HEK293 (cell line): ENCODE data around the gene AP1G2.
A peak's percentile ranks its signal among the peaks of the same experiment; 100 is the strongest.

Experiments used
- CTCF ChIA-PET: fragments of 350-600 bp; formaldehyde crosslinking; extraction: SDS; loops from one replicate; lab custom pipeline; 2021; ENCODE audit warnings: antibody characterized with exemption; lab: Yijun Ruan, JAX
- POLR2A ChIA-PET: fragments of 300-600 bp; formaldehyde crosslinking; extraction: SDS; loops from one replicate; lab custom pipeline; 2020; ENCODE audit warnings: antibody characterized with exemption, inconsistent platforms; lab: Yijun Ruan, JAX
- H3K27ac ChIP-seq: fragments of 200-500 bp; sonication (Bioruptor generic); 2 replicates; pipeline ENCODE4 v1.5.1; 2014; ENCODE audit warnings: low read depth, low read length, control low read depth, inconsistent platforms; ENCODE audit errors: extremely low read depth
- H3K36me3 ChIP-seq, 2 experiments: fragments of 200-500 bp in 1 of 2; sonication (Bioruptor generic) in 1 of 2; 1 replicate in 1 of 2; 2 replicates in 1 of 2; pipeline ENCODE4 v1.5.1; 2014 to 2017; ENCODE audit warnings: inconsistent platforms in 2 of 2, low read length in 2 of 2; ENCODE audit not compliant: control insufficient read depth in 2 of 2, insufficient read depth in 1 of 2
- H3K4me1 ChIP-seq: fragments of 200-500 bp; sonication (Bioruptor generic); 2 replicates; pipeline ENCODE4 v1.5.1; 2014; ENCODE audit warnings: mild to moderate bottlenecking, low read length, inconsistent platforms; ENCODE audit not compliant: control insufficient read depth, insufficient read depth
- H3K4me3 ChIP-seq: 2 replicates; pipeline ENCODE4 v1.5.1; 2011; ENCODE audit warnings: low read depth, mild to moderate bottlenecking, control low read depth, low read length, moderate library complexity
- H3K9me3 ChIP-seq: fragments of 200-500 bp; sonication (Bioruptor generic); 2 replicates; pipeline ENCODE4 v1.5.1; 2014; ENCODE audit warnings: low read depth, low read length, inconsistent platforms; ENCODE audit not compliant: control insufficient read depth, insufficient read depth
- IKZF3 ChIP-seq: fragments of 450-650 bp; IDR thresholded peaks from 2 replicates; pipeline ENCODE4 v1.5.0; 2018; ENCODE audit warnings: missing biosample characterization, mild to moderate bottlenecking, missing genetic modification characterization, moderate library complexity
- MEIS1 ChIP-seq: sonication (generic); formaldehyde crosslinking; IDR thresholded peaks from 2 replicates; pipeline ENCODE4 v1.8.1; 2022; ENCODE audit warnings: missing genetic modification reagents, mild to moderate bottlenecking, borderline replicate concordance
- PRDM10 ChIP-seq: fragments of 450-650 bp; formaldehyde crosslinking; IDR thresholded peaks from 2 replicates; pipeline ENCODE4 v1.5.1; 2016; ENCODE audit warnings: missing biosample characterization, missing genetic modification characterization
- REPIN1 ChIP-seq: fragments of 450-650 bp; formaldehyde crosslinking; IDR thresholded peaks from 2 replicates; pipeline ENCODE4 v1.5.1; 2017; ENCODE audit warnings: missing biosample characterization, missing genetic modification characterization, low read depth
- SP3 ChIP-seq: fragments of 450-650 bp; formaldehyde crosslinking; IDR thresholded peaks from 2 replicates; pipeline ENCODE4 v1.5.1; 2016; ENCODE audit warnings: missing biosample characterization, missing genetic modification characterization
- TCF7L2 ChIP-seq: IDR thresholded peaks from 2 replicates; pipeline ENCODE4 v1.6.1; 2011; ENCODE audit warnings: low read depth, mild to moderate bottlenecking, inconsistent platforms, low read length, moderate library complexity, borderline replicate concordance
- ZBTB44 ChIP-seq: fragments of 450-650 bp; IDR thresholded peaks from 2 replicates; pipeline ENCODE4 v1.5.1; 2018; ENCODE audit warnings: missing biosample characterization, mild to moderate bottlenecking, missing genetic modification characterization
- ZBTB48 ChIP-seq: fragments of 450-650 bp; formaldehyde crosslinking; IDR thresholded peaks from 2 replicates; pipeline ENCODE4 v1.5.1; 2016; ENCODE audit warnings: missing biosample characterization, missing genetic modification characterization
- ZBTB8A ChIP-seq: fragments of 450-650 bp; formaldehyde crosslinking; IDR thresholded peaks from 2 replicates; pipeline ENCODE4 v1.5.1; 2016; ENCODE audit warnings: missing biosample characterization, missing genetic modification characterization
- ZNF112 ChIP-seq: fragments of 450-650 bp; formaldehyde crosslinking; IDR thresholded peaks from 2 replicates; pipeline ENCODE4 v1.5.0; 2017; ENCODE audit warnings: missing biosample characterization, missing genetic modification characterization
- ZNF132 ChIP-seq: fragments of 450-650 bp; formaldehyde crosslinking; IDR thresholded peaks from 2 replicates; pipeline ENCODE4 v1.5.1; 2017; ENCODE audit warnings: missing biosample characterization, missing genetic modification characterization, borderline replicate concordance
- ZNF366 ChIP-seq: fragments of 450-650 bp; formaldehyde crosslinking; conservative IDR thresholded peaks from 2 replicates; pipeline ENCODE4 v1.5.1; 2016; ENCODE audit warnings: missing biosample characterization, missing genetic modification characterization
- ZNF423 ChIP-seq: fragments of 450-650 bp; formaldehyde crosslinking; IDR thresholded peaks from 2 replicates; pipeline ENCODE4 v1.5.1; 2016; ENCODE audit warnings: missing biosample characterization, missing genetic modification characterization
- ZNF513 ChIP-seq: fragments of 450-650 bp; IDR thresholded peaks from 2 replicates; pipeline ENCODE4 v1.5.1; 2018; ENCODE audit warnings: missing biosample characterization, missing genetic modification characterization
- ZNF544 ChIP-seq: fragments of 450-650 bp; formaldehyde crosslinking; IDR thresholded peaks from 2 replicates; pipeline ENCODE4 v1.5.0; 2017; ENCODE audit warnings: missing biosample characterization, missing genetic modification characterization
- ZNF560 ChIP-seq: fragments of 450-650 bp; formaldehyde crosslinking; IDR thresholded peaks from 2 replicates; pipeline ENCODE4 v1.5.1; 2017; ENCODE audit warnings: missing biosample characterization, missing genetic modification characterization, borderline replicate concordance
- ZNF585B ChIP-seq: fragments of 450-650 bp; formaldehyde crosslinking; IDR thresholded peaks from 2 replicates; pipeline ENCODE4 v1.5.1; 2016; ENCODE audit warnings: missing biosample characterization, missing genetic modification characterization
- ZNF837 ChIP-seq: fragments of 450-650 bp; formaldehyde crosslinking; IDR thresholded peaks from 2 replicates; pipeline ENCODE4 v1.5.1; 2016; ENCODE audit warnings: missing biosample characterization, missing genetic modification characterization
- ZSCAN30 ChIP-seq: fragments of 450-650 bp; IDR thresholded peaks from 2 replicates; pipeline ENCODE4 v1.5.1; 2018; ENCODE audit warnings: missing biosample characterization, mild to moderate bottlenecking, missing genetic modification characterization, moderate library complexity
- TF ChIP-seq, protein P1 (sequence below): fragments of 450-650 bp; formaldehyde crosslinking; IDR thresholded peaks from 2 replicates; pipeline ENCODE4 v1.5.1; 2016; ENCODE audit warnings: missing biosample characterization, missing genetic modification characterization
- TF ChIP-seq, protein P2 (sequence below): fragments of 450-650 bp; formaldehyde crosslinking; IDR thresholded peaks from 2 replicates; pipeline ENCODE4 v1.5.1; 2017; ENCODE audit warnings: missing biosample characterization, missing genetic modification characterization
- TF ChIP-seq, protein P3 (sequence below): fragments of 450-650 bp; formaldehyde crosslinking; optimal IDR thresholded peaks from 2 replicates; pipeline ENCODE3; 2016; ENCODE audit warnings: missing biosample characterization, mild to moderate bottlenecking, missing genetic modification characterization

The AP1G2 gene

DNA sequence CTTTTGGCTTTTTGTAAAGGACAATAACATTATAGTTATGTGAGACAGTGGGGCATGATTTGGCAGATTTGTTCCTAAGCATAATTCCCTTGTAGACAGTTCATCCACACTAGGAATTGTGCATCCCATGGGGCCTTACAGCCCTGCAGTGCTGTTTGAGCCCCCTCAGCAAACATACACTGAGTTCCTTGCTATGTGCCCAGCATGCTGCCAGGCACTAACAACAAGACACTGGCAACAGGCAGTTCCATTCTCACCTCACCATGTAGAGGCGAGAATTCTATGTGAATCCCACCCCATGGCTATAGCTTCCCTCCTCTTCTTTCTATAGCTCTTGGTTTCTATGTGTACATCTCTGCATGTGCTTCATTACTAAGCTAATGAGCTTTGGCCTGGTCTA lies 9.6 kb downstream of the AP1G2 start:
- CTCF ChIA-PET = interaction anchor here (0.6 to 10.1 kb wide), 9 partner anchors 11 to 231 kb away, joined by 3 to 338 read pairs (median 4); no protein-coding TSS in a partner anchor
- TF ChIP-seq ZBTB48 (tag by site-specific recombination) (no peak), ZBTB44 (tag by site-specific recombination) (no peak), ZNF560 (no peak), MEIS1 (CRISPR knock-in tag) (no peak), SP3 (tag by site-specific recombination) (no peak), ZNF112 (tag by site-specific recombination) (no peak)
- TF ChIP-seq, protein P1, sequence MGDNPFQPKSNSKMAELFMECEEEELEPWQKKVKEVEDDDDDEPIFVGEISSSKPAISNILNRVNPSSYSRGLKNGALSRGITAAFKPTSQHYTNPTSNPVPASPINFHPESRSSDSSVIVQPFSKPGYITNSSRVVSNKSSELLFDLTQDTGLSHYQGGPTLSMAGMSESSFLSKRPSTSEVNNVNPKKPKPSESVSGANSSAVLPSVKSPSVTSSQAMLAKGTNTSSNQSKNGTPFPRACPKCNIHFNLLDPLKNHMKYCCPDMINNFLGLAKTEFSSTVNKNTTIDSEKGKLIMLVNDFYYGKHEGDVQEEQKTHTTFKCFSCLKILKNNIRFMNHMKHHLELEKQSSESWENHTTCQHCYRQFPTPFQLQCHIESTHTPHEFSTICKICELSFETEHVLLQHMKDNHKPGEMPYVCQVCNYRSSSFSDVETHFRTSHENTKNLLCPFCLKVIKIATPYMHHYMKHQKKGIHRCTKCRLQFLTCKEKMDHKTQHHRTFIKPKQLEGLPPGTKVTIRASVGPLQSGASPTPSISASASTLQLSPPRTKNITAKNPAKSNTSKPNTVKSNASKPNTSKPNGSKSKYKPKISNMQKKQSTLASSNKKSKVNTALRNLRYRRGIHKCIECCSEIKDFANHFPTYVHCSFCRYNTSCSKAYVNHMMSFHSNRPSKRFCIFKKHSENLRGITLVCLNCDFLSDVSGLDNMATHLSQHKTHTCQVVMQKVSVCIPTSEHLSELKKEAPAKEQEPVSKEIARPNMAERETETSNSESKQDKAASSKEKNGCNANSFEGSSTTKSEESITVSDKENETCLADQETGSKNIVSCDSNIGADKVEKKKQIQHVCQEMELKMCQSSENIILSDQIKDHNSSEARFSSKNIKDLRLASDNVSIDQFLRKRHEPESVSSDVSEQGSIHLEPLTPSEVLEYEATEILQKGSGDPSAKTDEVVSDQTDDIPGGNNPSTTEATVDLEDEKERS (tag by site-specific recombination) = no peak
- TF ChIP-seq, protein P2, sequence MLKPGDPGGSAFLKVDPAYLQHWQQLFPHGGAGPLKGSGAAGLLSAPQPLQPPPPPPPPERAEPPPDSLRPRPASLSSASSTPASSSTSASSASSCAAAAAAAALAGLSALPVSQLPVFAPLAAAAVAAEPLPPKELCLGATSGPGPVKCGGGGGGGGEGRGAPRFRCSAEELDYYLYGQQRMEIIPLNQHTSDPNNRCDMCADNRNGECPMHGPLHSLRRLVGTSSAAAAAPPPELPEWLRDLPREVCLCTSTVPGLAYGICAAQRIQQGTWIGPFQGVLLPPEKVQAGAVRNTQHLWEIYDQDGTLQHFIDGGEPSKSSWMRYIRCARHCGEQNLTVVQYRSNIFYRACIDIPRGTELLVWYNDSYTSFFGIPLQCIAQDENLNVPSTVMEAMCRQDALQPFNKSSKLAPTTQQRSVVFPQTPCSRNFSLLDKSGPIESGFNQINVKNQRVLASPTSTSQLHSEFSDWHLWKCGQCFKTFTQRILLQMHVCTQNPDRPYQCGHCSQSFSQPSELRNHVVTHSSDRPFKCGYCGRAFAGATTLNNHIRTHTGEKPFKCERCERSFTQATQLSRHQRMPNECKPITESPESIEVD (tag by site-specific recombination) = no peak
- H3K36me3 ChIP-seq = peaks cover 10 to 51% of the 10 kb centered on the region in 2 experiments; a peak in 2 of 3 replicates
- H3K4me1 ChIP-seq = peaks cover 7% of the 10 kb centered on the region
- POLR2A ChIA-PET = interaction anchor here (0.6 to 1.5 kb wide), 4 partner anchors 79 to 578 kb away, joined by 3 to 5 read pairs (median 4); partner anchors contain the start of genes BCL2L2, PABPN1 and PSME1
- peak overlapping the region; percentile 49; the same call in 1 of the 2 replicates for H3K27ac ChIP-seq
- no peak overlapping the region for H3K4me3 ChIP-seq
- H3K9me3 ChIP-seq = no peaks in the 10 kb centered on the region

- H3K4me1 ChIP-seq = peaks cover 7% of the 10 kb centered on the region
- CTCF ChIA-PET = interaction anchor here (0.6 to 10.1 kb wide), 4 partner anchors 11 to 77 kb away, joined by 3 to 338 read pairs (median 7); no protein-coding TSS in a partner anchor
- no peaks in the 10 kb centered on the region for H3K9me3 ChIP-seq
- H3K36me3 ChIP-seq = peaks cover 10 to 49% of the 10 kb centered on the region in 2 experiments; a peak in 2 of 3 replicates
- no peak overlapping the region; the same call in 1 of the 2 replicates for H3K4me3 ChIP-seq
- POLR2A ChIA-PET = interaction anchor here (0.9 to 1.5 kb wide), 4 partner anchors 79 to 578 kb away, joined by 3 to 4 read pairs (median 4); partner anchors contain the start of gene PSME1
- H3K27ac ChIP-seq = peak overlapping the region; percentile 81
- no peak for TF ChIP-seq REPIN1 (tag by site-specific recombination)
- TF ChIP-seq ZNF513 (tag by site-specific recombination) = no peak
- TF ChIP-seq ZBTB8A = no peak
- no peak for TF ChIP-seq ZNF585B (tag by site-specific recombination)
- TF ChIP-seq ZNF132 (tag by site-specific recombination) = no peak
- TF ChIP-seq PRDM10 (tag by site-specific recombination) = no peak
- TF ChIP-seq IKZF3 (tag by site-specific recombination) = no peak
- TF ChIP-seq, protein P3, sequence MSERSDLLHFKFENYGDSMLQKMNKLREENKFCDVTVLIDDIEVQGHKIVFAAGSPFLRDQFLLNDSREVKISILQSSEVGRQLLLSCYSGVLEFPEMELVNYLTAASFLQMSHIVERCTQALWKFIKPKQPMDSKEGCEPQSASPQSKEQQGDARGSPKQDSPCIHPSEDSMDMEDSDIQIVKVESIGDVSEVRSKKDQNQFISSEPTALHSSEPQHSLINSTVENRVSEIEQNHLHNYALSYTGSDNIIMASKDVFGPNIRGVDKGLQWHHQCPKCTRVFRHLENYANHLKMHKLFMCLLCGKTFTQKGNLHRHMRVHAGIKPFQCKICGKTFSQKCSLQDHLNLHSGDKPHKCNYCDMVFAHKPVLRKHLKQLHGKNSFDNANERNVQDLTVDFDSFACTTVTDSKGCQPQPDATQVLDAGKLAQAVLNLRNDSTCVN = no peak
- no peak for TF ChIP-seq ZNF544 (tag by site-specific recombination)
- TF ChIP-seq TCF7L2 = no peak
- no peak for TF ChIP-seq ZSCAN30 (tag by site-specific recombination)
- no peak for TF ChIP-seq ZNF366 (tag by site-specific recombination)
- no peak for TF ChIP-seq ZNF837 (tag by site-specific recombination)
- TF ChIP-seq ZNF423 (tag by site-specific recombination) = no peak
Observed at GRCh38 chr14:23557521-23557920, 10.1 kb downstream of the AP1G2 start.
